Pancreas (tissue), 10 donors: ENCODE results near the gene FXYD1. TPM values are rescaled to one million over a fixed set of nuclear protein-coding genes. Genes with fewer than 3 reads are reported as not detected.
A peak's percentile ranks its signal among the peaks of the same experiment; 100 is the strongest.

Experiments
- ATAC-seq, 4 donors: fragments of 200-7000 bp; cut with Tn5 transposase; one replicate each; pipeline versions ENCODE4 v1.8.0 to v1.9.1; 2020; ENCODE audit warnings: mild to moderate bottlenecking in 4 of 4, moderate library complexity in 4 of 4
- DNase-seq, 6 donors: peaks; one replicate each; pipeline ENCODE4 v3.0.0-alpha.2; 2020
- FAIRE-seq: peaks from 2 replicates; lab custom pipeline; 2012; peaks lifted over from hg19 to GRCh38; lab: Jason Lieb, UNC
- H3K27ac ChIP-seq, 4 donors: fragments of 200-600 bp; sonication (generic); 1 replicate in 3 of 4; 2 replicates in 1 of 4; pipeline versions ENCODE4 v1.5.0 to v1.8.0; 2020
- H3K27me3 ChIP-seq, 4 donors: fragments of 200-600 bp; one replicate each; pipeline ENCODE4 v1.8.0; 2021
- H3K36me3 ChIP-seq, 3 donors: fragments of 200-600 bp; sonication (generic) in 1 of 3; one replicate each; pipeline versions ENCODE4 v1.5.0 to v1.8.0; 2020 to 2021
- H3K4me1 ChIP-seq, 3 donors: fragments of 200-600 bp; one replicate each; pipeline ENCODE4 v1.8.0; 2021
- H3K4me3 ChIP-seq, 4 donors: fragments of 200-600 bp; sonication (generic) in 2 of 4; one replicate each; pipeline versions ENCODE4 v1.5.0 to v1.8.0; 2020 to 2021
- H3K9me3 ChIP-seq, 4 donors: fragments of 200-600 bp; one replicate each; pipeline ENCODE4 v1.8.0; 2021
- WGBS, 2 donors: extraction: QIAGEN DNeasy Blood & Tissue Kit; methylation state at CpG; one replicate each; pipeline ENCODE4 v1.1.7; 2013; 5-methylcytosine and 5-hydroxymethylcytosine counted together
- intact Hi-C, 3 donors: fragments of 100-400 bp; cut with DNase I; formaldehyde crosslinking; loops; one replicate each; pipeline versions ENCODE4 v1.11.1 to v1.14.2; 2022
- polyA plus RNA-seq, 2 donors: library from polyadenylated mRNA; stranded (reverse); fragments of 200-250 nt; gene quantifications; one replicate each; pipeline ENCODE4 v1.2.3, GENCODE V29; 2013
- total RNA-seq, 6 donors: library from RNA; stranded (reverse); fragmentation: NEBNext Ultra II Directional in 4 of 6; extraction: Animal tissue kit (Norgen Biotek cat#: 25700) in 4 of 6; gene quantifications; one replicate each; pipeline versions ENCODE4 v1.2.1 to v1.2.4, GENCODE V29; 2021 to 2023
- TF ChIP-seq, protein P1 (sequence below), 4 donors: fragments of 200-600 bp; sonication (generic) in 3 of 4; IDR thresholded peaks; one replicate each; pipeline versions ENCODE4 v1.5.0 to v1.8.0; 2021; ENCODE audit warnings: antibody characterized with exemption in 4 of 4
- donor health status: healthy with polysubstance abuse.
- donor health status: DM: no; HTN: no; CAD: no; lungs with moderate emphysema.
- donor health status: DM: no; HTN: no; CAD: no.
- donor health status: control.
- donor health status: control.
- donor health status: Bipolar disorder and iron deficiency.
- donor health status: DM: yes; HTN: yes; CAD: no.
- donor health status: DM: no; HTN: no; CAD: no.
- donor health status: DM: no; HTN: no; CAD: no.
- donor health status: DM: yes; HTN: yes; CAD: no.

Gene FXYD1
- total and polyA plus RNA-seq, 8 donors, result 2.8 to 16.1 (median 6.0) TPM

- H3K4me1 ChIP-seq, result peaks cover 5 to 10% (median 9%) of the 10 kb centered on the region in 3 donors
- H3K27ac ChIP-seq, result peak overlapping the region; percentile 9 to 42 (median 32)
- no peaks in the 10 kb centered on the region for H3K27me3 ChIP-seq
- H3K9me3 ChIP-seq, result no peaks in the 10 kb centered on the region
- TF ChIP-seq, protein P1, sequence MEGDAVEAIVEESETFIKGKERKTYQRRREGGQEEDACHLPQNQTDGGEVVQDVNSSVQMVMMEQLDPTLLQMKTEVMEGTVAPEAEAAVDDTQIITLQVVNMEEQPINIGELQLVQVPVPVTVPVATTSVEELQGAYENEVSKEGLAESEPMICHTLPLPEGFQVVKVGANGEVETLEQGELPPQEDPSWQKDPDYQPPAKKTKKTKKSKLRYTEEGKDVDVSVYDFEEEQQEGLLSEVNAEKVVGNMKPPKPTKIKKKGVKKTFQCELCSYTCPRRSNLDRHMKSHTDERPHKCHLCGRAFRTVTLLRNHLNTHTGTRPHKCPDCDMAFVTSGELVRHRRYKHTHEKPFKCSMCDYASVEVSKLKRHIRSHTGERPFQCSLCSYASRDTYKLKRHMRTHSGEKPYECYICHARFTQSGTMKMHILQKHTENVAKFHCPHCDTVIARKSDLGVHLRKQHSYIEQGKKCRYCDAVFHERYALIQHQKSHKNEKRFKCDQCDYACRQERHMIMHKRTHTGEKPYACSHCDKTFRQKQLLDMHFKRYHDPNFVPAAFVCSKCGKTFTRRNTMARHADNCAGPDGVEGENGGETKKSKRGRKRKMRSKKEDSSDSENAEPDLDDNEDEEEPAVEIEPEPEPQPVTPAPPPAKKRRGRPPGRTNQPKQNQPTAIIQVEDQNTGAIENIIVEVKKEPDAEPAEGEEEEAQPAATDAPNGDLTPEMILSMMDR (IDR thresholded peaks at IDR 0.05), result no peak
- peak in 3 of 4 donors; percentile 7 to 36 (median 27) for ATAC-seq
- 17 to 27% methylated on average over 9 of the region's 9 CpGs for WGBS, 2 donors
- no peaks in the 10 kb centered on the region for H3K36me3 ChIP-seq
- DNase-seq, result peak in 4 of 6 donors; percentile 22 to 56 (median 52)
- H3K4me3 ChIP-seq, result no peak overlapping the region
- intact Hi-C loops, result loop anchor here in 1 of 3 donors (10.0 kb wide), 1 partner anchor 72 kb away; no protein-coding TSS in a partner anchor
- FAIRE-seq, result no peak
These were observed 1.5 kb upstream of the FXYD1 start for GRCh38 chr19:35136977-35137702.

DNA sequence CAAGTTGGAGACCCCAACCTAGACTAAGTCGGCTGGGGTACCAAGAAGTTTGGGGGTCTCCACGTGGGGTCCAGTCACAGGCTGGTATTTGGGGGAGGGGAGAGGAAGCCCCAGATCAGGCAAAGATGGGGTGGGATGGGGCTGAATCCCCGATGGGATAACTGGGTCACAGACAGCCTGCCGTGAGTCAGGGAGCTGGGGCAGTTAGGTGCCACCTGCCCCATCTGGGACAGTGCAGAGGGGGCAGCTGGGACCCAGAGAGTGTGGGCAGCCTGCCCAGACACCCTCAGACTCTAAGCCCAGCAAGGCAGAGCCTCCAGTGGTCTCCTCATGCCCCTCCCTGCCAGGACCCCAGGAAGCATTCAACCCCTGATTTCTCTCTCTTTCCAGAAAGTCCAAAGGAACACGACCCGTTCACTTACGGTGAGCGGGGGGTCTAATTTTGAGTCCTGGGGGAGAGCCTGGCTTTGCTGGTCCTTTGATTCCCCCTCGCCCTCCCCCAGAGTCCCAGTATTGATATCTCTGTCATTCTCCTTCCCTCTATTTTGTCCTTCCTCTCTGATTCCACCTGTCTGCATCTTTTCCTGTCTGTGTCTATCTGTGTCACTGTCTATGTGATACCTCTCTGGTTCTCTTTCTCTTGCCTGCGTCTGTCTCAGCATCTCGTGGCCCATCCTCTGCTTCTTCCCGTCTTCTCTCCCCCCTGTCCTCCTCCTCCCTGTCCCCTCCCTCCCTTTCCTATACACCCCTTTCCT lies 1.8 kb downstream of the FXYD1 start:
- intact Hi-C loops, result no loop called here
- 64 to 72% methylated on average over 12 of the region's 12 CpGs for WGBS, 2 donors
- Histone ChIP-seq H3K4me1 (peaks cover 5 to 14% (median 10%) of the 10 kb centered on the region in 3 donors), H3K9me3 (no peaks in the 10 kb centered on the region), H3K36me3 (no peaks in the 10 kb centered on the region), H3K4me3 (no peak overlapping the region), H3K27me3 (no peaks in the 10 kb centered on the region), H3K27ac (no peak overlapping the region)
- TF ChIP-seq, protein P1 (IDR thresholded peaks at IDR 0.05), result no peak
- DNase-seq (peak in 5 of 6 donors; percentile 17 to 73 (median 29)), FAIRE-seq (no peak), ATAC-seq (no peak)

DNA sequence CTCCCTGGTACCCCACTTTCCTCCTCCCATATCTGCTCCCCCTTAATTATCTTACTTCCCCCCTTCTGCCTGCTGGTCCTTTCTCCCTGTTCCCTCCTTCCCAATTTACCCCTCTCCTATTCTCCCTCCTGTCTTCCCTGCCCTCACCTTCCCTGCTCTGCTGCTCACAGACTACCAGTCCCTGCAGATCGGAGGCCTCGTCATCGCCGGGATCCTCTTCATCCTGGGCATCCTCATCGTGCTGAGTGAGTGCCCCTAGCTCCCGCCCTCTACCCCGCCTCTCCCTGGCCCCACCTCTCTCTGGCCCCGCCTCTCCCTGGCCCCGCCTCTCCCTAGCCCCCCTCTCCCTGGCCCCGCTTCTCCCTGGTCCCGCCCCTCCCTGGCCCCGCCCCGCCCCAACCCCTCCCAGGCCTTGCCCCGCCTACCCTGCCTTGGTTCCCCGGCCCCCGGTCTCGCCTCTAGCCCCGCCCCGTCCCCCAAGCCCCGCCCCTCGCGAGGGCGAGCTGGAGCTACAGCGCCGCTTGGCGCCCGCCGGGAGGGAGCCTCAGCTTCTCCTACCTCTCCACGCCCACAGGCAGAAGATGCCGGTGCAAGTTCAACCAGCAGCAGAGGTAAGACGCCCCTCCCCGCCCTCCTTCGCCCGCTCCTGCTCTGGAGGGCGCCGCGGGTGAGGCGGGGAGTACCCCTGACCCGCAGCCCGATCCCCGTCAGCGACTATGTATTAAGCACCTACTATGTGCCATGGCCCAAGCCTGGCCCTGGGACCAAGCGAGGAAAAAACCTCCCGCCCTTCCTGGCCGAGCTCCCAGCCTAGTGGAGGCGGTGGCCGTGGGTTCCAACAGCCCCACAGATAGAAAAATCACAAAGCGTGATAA lies 2.6 kb downstream of the FXYD1 start:
- Histone ChIP-seq H3K4me3 (peak overlapping the region in 2 of 4 donors; percentile 44 to 45), H3K4me1 (peaks cover 5 to 14% (median 10%) of the 10 kb centered on the region in 3 donors), H3K27ac (peak overlapping the region in 1 of 4 donors; percentile 41), H3K36me3 (no peaks in the 10 kb centered on the region), H3K27me3 (no peaks in the 10 kb centered on the region), H3K9me3 (no peaks in the 10 kb centered on the region)
- TF ChIP-seq, protein P1 (IDR thresholded peaks at IDR 0.05), result peak in 1 of 4 donors; percentile 7
- no peak for FAIRE-seq
- intact Hi-C loops, result no loop called here
- DNase-seq, result peak; percentile 88 to 98 (median 95)
- 2 to 3% methylated on average over 45 to 47 of the region's 48 CpGs for WGBS, 2 donors
- ATAC-seq, result peak; percentile 73 to 87 (median 80)

GRCh38 chr19:35141837-35142605 lies 3.4 kb downstream of the FXYD1 start:
- Histone ChIP-seq H3K9me3 (no peaks in the 10 kb centered on the region), H3K27me3 (no peaks in the 10 kb centered on the region), H3K4me3 (peak overlapping the region; percentile 0 to 45 (median 27)), H3K4me1 (peaks cover 1 to 13% (median 9%) of the 10 kb centered on the region in 3 donors), H3K27ac (peak overlapping the region in 3 of 4 donors; percentile 19 to 58 (median 53)), H3K36me3 (no peaks in the 10 kb centered on the region)
- FAIRE-seq (no peak), ATAC-seq (peak; percentile 3 to 22 (median 16)), DNase-seq (peak in 4 of 6 donors; percentile 19 to 64 (median 42))
- TF ChIP-seq, protein P1 (IDR thresholded peaks at IDR 0.05), result no peak
- intact Hi-C loops, result no loop called here
- WGBS, 2 donors, result 9 to 10% methylated on average over 21 of the region's 21 CpGs
